Ramos (cell line): ENCODE results near the gene FBXL19.

Experiments used
- in situ Hi-C: fragments of 300-500 bp; cut with MboI; formaldehyde crosslinking; loops from one replicate; pipeline ENCODE4 v1.14.3; 2022; ENCODE audit warnings: low sequenced_read_pairs; ENCODE audit not compliant: unreplicated experiment

The FBXL19 gene

DNA sequence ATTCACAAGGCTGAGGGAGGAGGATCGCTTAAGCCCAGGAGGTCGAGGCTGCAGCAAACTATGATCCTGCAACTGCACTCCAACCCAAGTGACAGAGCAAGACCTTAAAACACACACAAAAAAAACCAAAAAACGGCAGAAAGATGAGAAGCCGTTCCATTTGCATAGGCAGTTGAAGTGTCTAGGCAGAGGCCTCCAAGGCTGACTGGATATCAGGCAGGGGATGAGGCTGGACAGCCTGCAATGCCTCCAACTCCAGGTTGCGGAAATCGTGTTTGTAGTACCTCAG is 2.0 kb upstream of the FBXL19 start:
- in situ Hi-C loops: loop anchor here (10.0 kb wide), 1 partner anchor 267 kb away; the partner anchor contains the start of genes FBRS and PRR14

DNA sequence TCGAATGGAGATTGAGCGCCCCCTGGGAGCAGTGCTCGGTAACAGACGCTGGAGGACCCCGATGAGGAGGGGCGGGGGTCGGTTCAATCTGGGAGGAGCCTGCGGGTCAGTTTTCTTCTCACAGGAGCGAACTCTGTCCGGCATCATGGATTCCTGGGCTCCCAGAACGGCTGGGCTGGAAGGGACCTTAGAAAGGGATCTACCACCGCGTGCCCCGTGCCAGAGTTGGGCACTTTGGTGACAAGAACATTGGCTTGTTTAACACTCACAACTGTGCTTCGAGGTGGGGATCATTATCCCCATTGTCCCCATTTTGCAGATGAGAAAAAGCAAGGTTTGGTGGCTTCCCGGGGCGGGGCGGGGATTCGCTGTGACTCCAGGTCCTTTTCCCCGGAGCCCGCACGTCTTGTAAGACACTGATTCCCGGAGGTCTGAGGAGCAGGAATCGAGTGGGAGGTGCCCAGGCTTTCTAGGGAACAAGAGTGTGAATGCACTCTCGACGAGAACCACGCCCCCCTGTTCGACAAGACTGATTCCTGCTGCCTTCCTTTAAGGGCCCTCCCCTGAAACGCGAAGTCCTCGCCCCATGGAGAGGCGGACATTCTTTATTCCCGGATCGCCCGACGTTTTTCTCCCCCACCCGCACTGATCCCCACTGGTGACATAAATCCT is 1.5 kb upstream of the FBXL19 start:
- in situ Hi-C loops: loop anchor here (10.0 kb wide), 1 partner anchor 267 kb away; the partner anchor contains the start of genes FBRS and PRR14

DNA sequence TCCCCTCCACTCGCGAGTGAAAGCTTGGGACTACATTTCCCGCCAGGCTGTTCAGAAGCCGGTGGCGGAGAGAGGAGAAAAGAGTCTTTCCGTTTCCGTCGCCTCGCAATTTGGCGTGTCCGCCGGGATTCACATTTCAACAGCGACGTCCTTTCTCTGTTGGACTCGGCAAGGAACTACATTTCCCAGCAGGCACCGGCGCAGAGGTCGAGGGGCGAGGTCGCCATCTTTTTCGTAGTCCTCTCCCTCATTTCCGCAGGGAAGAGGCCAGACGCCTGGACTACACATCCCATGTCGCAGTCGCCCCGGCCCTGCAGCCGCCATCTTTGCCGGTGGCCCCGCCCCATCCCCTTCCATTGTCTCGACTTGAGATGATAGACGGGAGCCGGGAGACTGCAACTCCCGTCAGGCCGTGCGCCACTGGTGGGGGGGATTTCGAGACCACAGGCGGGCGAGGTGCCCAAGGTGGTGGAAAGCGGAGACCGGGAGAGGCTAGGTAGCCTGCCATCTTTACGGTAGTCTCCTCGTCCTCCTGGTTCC is 882 bp upstream of the FBXL19 start:
- in situ Hi-C loops: loop anchor here (10.0 kb wide), 1 partner anchor 268 kb away; the partner anchor contains the start of genes FBRS and PRR14

GRCh38 chr16:30922960-30923535 is 324 bp upstream of the FBXL19 start:
- in situ Hi-C loops: loop anchor here (10.0 kb wide), 1 partner anchor 268 kb away; the partner anchor contains the start of genes FBRS and PRR14

GRCh38 chr16:30924076-30924912 is 922 bp downstream of the FBXL19 start:
- in situ Hi-C loops: loop anchor here (10.0 kb wide), 1 partner anchor 269 kb away; the partner anchor contains the start of genes FBRS and PRR14

- in situ Hi-C loops: loop anchor here (10.0 kb wide), 1 partner anchor 270 kb away; the partner anchor contains the start of genes FBRS and PRR14
Measured at GRCh38 chr16:30924913-30925631, 1.7 kb downstream of the FBXL19 start.

GRCh38 chr16:30925632-30925987 is 2.2 kb downstream of the FBXL19 start:
- in situ Hi-C loops: loop anchor here (10.0 kb wide), 1 partner anchor 271 kb away; the partner anchor contains the start of genes FBRS and PRR14

DNA sequence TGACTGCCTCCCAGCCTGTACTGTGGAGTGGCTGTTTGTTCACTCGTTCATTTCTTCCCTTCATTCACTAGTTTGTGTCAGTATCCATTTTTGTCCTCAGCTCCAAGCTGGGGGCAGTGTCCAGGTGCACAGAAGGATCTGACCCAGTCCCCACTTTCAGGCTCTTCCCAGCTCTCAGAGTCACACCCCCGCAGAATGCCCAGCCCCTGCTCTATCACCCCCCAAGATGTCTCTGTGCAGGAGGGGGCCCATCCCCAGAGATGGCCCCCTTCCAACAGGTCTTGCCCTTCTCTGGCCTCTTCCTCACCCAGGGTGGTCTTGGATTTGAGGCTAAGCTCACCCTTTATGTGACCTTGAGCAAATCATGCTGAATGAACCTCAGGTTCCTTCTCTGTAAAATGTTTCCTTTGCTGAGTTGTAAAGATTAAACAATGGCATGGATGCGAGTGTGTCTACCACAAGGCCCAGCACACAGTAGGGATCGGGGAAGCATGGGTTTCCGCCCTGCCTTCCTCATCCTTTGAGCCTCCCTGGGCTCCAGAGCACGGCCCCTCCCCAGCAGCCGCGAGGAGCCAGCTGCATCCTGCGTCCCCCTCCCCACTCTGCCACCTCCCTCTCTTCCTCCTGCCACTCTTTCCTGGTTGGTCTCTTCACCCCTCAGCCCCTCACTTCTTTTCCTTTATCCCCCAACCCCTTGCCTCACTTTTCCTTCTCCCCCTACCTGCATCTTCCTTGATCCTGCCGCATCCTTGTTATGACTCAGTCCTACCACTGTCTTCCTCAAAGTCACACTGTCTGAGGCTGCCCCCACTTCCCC is 2.8 kb downstream of the FBXL19 start:
- in situ Hi-C loops: loop anchor here (10.0 kb wide), 1 partner anchor 271 kb away; the partner anchor contains the start of genes FBRS and PRR14

DNA sequence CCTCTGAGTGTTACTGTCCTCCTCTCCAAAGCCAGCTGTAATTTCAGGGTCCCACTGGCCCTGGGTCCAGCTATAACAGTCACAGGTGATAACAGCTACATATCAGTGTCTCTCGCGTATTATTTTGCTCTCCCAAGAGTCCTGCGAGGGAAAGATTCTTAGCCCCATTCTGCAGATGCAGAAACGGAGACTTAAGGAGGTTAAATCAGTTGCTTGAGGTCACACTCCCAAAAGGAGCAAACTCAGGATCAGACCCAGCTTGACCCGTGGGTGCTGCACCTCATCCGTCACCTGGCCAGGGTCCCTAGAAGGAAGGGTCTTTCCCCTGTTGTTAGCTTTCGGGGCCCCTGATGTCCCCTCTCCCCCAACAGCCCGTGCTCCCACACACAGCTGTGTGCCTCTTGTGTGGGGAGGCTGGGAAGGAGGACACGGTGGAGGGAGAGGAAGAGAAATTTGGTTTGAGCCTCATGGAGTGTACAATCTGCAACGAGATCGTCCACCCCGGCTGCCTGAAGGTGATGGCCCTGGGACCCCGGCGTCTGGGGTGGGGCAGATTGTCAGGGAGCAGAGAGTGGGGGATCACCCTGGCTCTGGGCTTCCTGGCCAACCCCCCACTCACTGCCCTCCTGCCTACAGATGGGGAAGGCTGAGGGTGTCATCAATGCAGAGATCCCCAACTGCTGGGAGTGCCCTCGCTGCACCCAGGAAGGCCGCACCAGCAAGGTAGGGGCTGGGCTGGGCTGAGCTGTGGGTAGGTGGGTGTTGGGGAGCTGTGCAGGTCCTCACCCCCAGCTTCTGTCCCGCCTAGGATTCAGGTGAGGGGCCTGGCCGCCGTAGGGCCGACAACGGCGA is 3.8 kb downstream of the FBXL19 start:
- in situ Hi-C loops: loop anchor here (10.0 kb wide), 1 partner anchor 272 kb away; the partner anchor contains the start of genes FBRS and PRR14

GRCh38 chr16:30927789-30928378 is 4.5 kb downstream of the FBXL19 start:
- in situ Hi-C loops: loop anchor here (10.0 kb wide), 1 partner anchor 273 kb away; the partner anchor contains the start of genes FBRS and PRR14

DNA sequence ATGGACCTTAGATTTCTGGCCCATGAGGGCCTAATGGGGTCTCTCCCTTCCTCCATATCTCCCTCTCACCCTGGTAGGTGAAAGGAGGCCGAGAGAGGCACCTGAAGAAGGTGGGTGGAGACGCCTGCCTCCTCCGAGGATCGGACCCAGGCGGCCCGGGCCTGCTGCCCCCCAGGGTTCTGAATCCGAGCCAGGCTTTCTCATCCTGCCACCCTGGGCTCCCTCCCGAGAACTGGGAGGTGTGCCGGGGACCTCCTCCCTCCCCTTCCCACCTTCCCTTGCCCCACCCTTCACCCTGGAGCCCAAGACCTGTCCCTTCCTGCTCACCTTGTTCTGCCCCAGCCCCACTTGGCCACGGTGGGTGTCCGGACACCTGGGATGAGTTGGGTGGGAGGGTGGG is 5.0 kb downstream of the FBXL19 start:
- in situ Hi-C loops: loop anchor here (10.0 kb wide), 1 partner anchor 274 kb away; the partner anchor contains the start of genes FBRS and PRR14

GRCh38 chr16:30929167-30929566 is 5.8 kb downstream of the FBXL19 start:
- in situ Hi-C loops: loop anchor here (10.0 kb wide), 1 partner anchor 274 kb away; the partner anchor contains the start of genes FBRS and PRR14

GRCh38 chr16:30930160-30930571 is 6.8 kb downstream of the FBXL19 start:
- in situ Hi-C loops: no loop called here

GRCh38 chr16:30931068-30931650 is 7.8 kb downstream of the FBXL19 start:
- in situ Hi-C loops: no loop called here

- in situ Hi-C loops: no loop called here
Measured at GRCh38 chr16:30934827-30935557, 11.6 kb downstream of the FBXL19 start.

DNA sequence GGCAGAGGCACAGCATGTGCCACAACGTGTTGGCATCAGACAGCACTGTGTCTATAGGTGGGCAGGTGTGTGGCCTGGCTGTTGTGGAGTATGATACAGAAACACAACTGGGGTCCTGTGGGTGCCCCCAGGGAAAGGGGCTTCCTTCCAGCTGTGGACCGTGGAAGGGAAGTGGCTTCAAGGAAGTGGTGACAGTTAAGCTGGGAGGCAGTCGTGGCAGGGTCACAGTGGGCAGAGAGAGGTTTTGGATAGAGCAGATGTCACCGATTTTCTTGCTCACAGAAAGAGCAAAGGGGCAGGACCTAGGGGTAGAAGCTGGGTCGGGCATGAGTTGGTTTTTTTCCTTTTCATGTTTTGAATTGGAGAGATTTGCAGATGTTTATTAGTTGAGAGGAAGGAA is 14.3 kb downstream of the FBXL19 start:
- in situ Hi-C loops: no loop called here
